Jurkat, Clone E6-1 (cell line): ENCODE measurements around the gene LMX1A.

ENCODE experiments used
- DNase-seq: peaks from one replicate; pipeline ENCODE4 v3.0.0-alpha.2; 2011; ENCODE audit warnings: low read depth, low spot score
- H3K4me3 ChIP-seq: 2 replicates; pipeline ENCODE4 v1.5.1; 2011; ENCODE audit warnings: mild to moderate bottlenecking, low read length, control low read depth, moderate library complexity

The LMX1A gene

GRCh38 chr1:165239873-165240272, 116.6 kb downstream of the LMX1A start:
- no peak overlapping the region for H3K4me3 ChIP-seq
- DNase-seq: no peak

DNA sequence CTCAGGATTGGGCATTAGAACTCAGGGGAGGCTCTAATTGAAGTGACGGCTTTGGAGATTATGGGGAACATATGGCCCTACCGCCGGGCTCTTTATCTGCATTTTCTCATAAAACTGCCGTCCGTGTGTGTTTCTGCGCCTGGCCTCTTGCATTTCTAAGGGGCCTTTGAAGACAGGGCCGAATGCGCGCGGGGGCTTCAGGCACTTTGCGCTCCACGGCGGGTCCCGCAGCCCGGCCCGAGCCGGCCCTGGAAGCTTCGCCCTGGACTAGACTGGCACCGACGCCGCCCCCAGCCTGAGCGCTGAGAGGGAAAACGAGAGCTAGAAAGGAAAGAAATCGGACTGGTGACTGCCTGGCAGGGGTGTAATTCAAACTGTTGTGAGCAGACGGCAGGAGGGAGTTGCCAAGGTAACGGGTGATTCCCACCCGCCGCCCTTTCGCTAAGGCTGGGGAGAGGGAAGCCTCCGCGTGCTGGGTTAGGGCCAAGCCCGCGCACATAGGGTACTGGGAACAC, 120.7 kb downstream of the LMX1A start:
- H3K4me3 ChIP-seq: no peak overlapping the region
- no peak for DNase-seq

- no peak overlapping the region for H3K4me3 ChIP-seq
- DNase-seq: no peak
Observed at GRCh38 chr1:165235155-165235776, 121.2 kb downstream of the LMX1A start.

GRCh38 chr1:165234149-165234548, 122.4 kb downstream of the LMX1A start:
- no peak overlapping the region for H3K4me3 ChIP-seq
- DNase-seq: no peak

- no peak for DNase-seq
Observed at GRCh38 chr1:165228676-165229075, 127.8 kb downstream of the LMX1A start.

DNA sequence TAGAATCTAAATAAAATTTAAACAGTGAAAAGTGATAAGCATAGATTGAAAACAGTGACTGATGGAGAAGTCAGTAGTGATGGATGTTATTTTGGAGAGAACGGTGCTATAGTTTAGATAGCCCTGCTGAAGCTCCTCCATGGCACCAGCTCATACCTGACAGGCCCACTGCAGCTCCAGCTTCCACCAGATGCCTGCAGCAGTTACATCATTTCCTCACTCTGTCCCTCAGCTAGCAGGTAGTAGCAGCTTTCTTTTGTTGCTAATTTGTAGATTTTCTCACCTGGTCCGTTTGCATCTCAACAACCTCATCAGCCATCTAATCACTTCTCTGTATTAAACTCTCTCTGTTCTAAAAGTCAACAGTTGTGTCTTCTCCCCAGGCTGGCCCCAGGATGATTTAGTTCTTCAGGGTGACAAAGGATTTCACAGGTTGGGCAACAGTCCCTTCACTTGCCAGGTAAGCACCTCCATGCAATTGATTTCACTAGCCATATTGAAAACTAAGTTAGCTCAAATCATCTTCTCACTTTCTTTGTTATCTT, 128.3 kb downstream of the LMX1A start:
- DNase-seq: no peak
- no peak overlapping the region for H3K4me3 ChIP-seq

More at GRCh38 chr1:165228676-165229075, 127.8 kb downstream of the LMX1A start:
- no peak overlapping the region for H3K4me3 ChIP-seq

- DNase-seq: no peak
- no peak overlapping the region for H3K4me3 ChIP-seq
Observed at GRCh38 chr1:165226326-165226725, 130.2 kb downstream of the LMX1A start.

DNA sequence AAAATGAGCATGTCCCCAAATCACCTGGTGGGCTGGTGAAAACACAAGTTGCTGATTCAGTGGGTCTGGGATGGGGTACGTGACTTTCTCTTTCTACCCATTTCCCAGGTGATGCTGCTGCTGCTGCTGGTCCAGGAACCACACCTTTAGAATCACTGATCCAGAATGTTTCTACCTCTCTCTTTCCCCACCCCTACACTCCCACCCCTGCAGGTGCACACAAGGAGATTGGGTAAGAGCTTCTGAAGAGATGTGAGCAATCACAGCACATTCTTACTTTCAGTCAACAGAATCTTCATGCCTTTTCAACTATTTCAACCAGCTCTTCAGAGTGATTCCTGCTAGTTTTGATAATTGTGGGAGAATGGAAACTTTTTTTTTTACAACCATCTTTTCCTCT, 130.9 kb downstream of the LMX1A start:
- no peak for DNase-seq
- no peak overlapping the region for H3K4me3 ChIP-seq

GRCh38 chr1:165225062-165225461, 131.5 kb downstream of the LMX1A start:
- DNase-seq: no peak
- no peak overlapping the region for H3K4me3 ChIP-seq

DNA sequence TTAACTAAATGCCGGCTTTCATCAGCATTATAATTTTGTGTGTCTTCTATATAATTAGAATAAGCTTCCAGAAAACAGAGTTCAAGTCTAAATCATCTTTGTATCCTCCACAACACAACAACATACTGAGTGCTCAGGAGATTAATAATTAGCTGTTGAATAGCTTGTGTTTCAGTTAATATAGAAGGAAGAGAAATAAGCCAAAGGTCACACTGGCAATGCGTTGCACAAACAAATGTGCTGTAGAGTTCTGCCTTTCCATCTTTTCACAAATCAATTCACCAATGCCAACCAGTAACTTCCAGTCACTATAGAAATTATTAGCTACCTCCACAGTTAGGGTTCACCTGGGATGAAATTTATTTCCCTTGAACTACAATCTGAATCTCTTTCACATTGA, 132.0 kb downstream of the LMX1A start:
- no peak for DNase-seq
- no peak overlapping the region for H3K4me3 ChIP-seq

DNA sequence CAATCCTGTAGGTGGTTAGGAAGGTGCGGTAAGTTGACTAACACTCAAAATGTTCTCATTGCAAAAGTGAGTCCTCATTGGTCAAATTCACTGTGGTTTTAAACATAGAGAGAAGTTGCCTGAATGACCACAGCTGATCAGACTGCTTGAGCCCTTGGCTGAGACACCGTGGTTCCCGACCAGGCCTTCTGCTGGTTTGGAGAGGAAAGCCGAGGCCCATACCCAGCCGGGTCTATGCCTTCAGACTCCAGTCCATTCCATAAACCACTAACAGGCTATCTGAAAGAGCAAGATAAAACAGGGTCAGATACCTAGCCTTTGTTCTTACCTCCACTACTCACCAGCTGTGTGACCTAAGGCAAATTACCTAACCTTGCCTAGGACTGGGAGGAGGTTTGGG, 133.9 kb downstream of the LMX1A start:
- no peak for DNase-seq
- no peak overlapping the region for H3K4me3 ChIP-seq

DNA sequence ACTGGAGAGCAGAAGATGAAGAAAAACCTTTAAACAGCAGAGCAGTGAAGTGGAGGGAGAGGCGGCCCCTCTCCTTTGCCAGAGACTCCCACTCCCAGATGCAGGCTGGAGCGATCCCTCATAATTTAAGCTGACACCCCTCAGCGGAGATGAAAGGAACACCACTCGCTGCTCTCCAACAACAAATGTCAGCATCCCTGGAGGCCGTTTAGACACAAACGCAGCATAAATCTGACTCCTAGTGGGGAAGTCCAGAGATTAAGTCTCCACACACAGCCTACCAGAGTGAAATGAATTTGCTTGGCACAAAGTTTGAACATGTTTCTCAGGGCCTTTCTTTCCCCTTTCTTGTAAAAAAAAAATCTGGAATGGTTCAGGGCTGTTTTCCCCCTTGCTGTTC, 137.8 kb downstream of the LMX1A start:
- DNase-seq: no peak
- no peak overlapping the region for H3K4me3 ChIP-seq

- DNase-seq: no peak
Observed at GRCh38 chr1:165217958-165218357, 138.6 kb downstream of the LMX1A start.

DNA sequence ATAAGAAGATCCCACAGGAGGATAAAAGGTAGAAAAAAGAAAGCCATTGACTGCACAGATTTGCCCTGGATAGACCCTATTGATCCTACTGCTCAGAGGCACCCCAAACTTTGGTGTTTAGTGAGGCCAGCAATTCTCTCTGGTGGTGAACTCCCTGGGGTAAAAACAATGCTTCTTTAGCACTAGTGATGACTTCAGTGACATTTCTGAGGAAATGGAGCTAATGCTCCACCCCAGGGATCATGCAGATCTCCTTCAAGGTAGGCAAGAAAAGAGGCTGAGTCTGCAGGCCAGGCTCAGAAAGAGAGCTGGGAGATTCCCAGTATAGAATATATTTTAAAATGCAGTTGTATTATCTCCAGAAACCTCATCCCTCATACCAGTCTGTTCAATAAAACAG, 140.3 kb downstream of the LMX1A start:
- no peak overlapping the region for H3K4me3 ChIP-seq
- DNase-seq: no peak

More at GRCh38 chr1:165217958-165218357, 138.6 kb downstream of the LMX1A start:
- no peak overlapping the region for H3K4me3 ChIP-seq

- no peak overlapping the region for H3K4me3 ChIP-seq
- DNase-seq: no peak
Observed at GRCh38 chr1:165215676-165216075, 140.8 kb downstream of the LMX1A start.

DNA sequence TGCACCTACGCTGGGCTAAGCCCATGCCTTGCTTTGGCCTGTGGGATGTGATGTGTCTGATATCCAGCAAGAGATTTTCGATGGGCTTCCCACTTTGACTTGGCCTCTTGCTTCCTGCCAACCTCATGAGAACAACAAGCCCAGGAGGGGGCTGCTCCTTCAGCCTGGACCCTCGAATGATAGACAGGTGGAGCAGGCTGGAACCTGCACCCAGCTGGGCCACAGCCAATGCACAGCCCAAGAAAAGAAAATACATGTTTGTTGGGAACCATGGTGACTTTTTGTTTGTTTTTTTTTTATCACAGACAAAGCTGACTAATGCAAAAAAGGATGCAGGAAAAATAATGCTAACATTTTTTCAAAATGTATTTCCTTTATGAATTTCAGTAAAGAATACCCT, 144.3 kb downstream of the LMX1A start:
- H3K4me3 ChIP-seq: no peak overlapping the region
- no peak for DNase-seq

- no peak overlapping the region for H3K4me3 ChIP-seq
- DNase-seq: no peak
Observed at GRCh38 chr1:165207853-165208515, 148.5 kb downstream of the LMX1A start.

DNA sequence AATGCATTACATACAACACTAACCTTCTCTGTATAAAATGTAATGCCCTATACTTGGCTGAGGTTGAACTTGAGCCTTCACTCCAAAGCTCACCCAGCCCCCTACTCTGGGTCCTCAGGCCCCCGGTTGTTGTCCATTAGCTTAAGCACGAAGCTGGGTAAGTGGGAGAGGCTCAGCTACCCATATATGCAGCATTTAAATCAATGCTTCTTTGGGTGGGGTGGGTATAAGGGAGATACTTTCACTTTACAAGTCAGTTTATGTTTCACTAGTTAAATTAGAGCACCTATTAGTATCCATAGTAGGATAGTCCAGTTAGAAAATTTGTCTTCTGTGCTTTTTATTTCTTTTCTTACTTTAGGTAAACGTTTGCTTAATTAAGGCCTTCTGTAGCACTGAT, 151.4 kb downstream of the LMX1A start:
- no peak for DNase-seq
- no peak overlapping the region for H3K4me3 ChIP-seq

GRCh38 chr1:165204548-165204947, 152.0 kb downstream of the LMX1A start:
- no peak for DNase-seq
- H3K4me3 ChIP-seq: no peak overlapping the region

DNA sequence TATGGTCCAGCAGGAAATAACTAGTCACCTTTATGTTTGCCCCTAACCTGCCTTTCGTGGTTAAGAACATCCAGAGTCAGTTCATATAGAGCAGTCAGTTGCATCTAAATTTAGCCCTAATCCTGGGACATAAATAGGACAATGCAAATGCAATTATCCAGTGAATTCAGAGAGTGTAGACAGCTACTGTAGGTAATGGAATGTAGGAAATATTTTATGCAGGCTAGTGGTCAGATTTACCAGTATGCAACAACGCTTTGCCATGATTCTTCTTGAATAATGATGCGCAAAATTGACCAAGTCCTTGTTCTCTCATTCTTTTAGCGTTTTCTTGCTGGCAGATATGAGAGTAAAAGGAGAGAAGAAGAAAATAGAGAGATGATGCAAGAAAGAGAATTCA, 165.4 kb downstream of the LMX1A start:
- H3K4me3 ChIP-seq: no peak overlapping the region

GRCh38 chr1:165189913-165190312, 166.6 kb downstream of the LMX1A start:
- no peak for DNase-seq
- no peak overlapping the region for H3K4me3 ChIP-seq

More for the DNA sequence above, 165.4 kb downstream of the LMX1A start:
- no peak for DNase-seq
